Loucy (cell line): ENCODE measurements around the gene GALNT1.

ENCODE experiments used
- H2AFZ ChIP-seq: fragments of 200-600 bp; sonication (generic); 2 replicates; pipeline ENCODE4 v1.6.0; 2016; ENCODE audit warnings: antibody characterized with exemption, mild to moderate bottlenecking, low read length, moderate library complexity
- H3F3A ChIP-seq: fragments of 200-600 bp; 2 replicates; pipeline ENCODE4 v1.6.0; 2016; ENCODE audit warnings: antibody characterized with exemption, low read depth, mild to moderate bottlenecking
- H3K27me3 ChIP-seq: fragments of 200-600 bp; sonication (generic); 2 replicates; pipeline ENCODE4 v1.6.1; 2014; ENCODE audit warnings: low read length, mild to moderate bottlenecking; ENCODE audit not compliant: insufficient read depth, poor library complexity, severe bottlenecking
- H3K36me3 ChIP-seq: fragments of 200-600 bp; sonication (generic); 2 replicates; pipeline ENCODE4 v1.6.1; 2016; ENCODE audit warnings: low read length; ENCODE audit not compliant: insufficient read depth
- H3K4me1 ChIP-seq: fragments of 200-600 bp; sonication (generic); 2 replicates; pipeline ENCODE4 v1.5.1; 2014; ENCODE audit warnings: low read length, mild to moderate bottlenecking; ENCODE audit not compliant: insufficient read depth, poor library complexity, severe bottlenecking
- H3K4me2 ChIP-seq: fragments of 200-600 bp; sonication (generic); 2 replicates; pipeline ENCODE4 v1.6.0; 2014; ENCODE audit warnings: antibody characterized with exemption, low read length, low read depth, mild to moderate bottlenecking; ENCODE audit not compliant: poor library complexity, severe bottlenecking
- H3K4me3 ChIP-seq: fragments of 200-600 bp; sonication (generic); 2 replicates; pipeline ENCODE4 v1.5.1; 2014; ENCODE audit warnings: low read length, mild to moderate bottlenecking, mixed read lengths; ENCODE audit not compliant: poor library complexity, severe bottlenecking
- H3K79me2 ChIP-seq: fragments of 200-600 bp; sonication (generic); 2 replicates; pipeline ENCODE4 v1.6.1; 2014; ENCODE audit warnings: low read length; ENCODE audit not compliant: insufficient read depth
- H3K9ac ChIP-seq: fragments of 200-600 bp; sonication (generic); 2 replicates; pipeline ENCODE4 v1.6.0; 2014; ENCODE audit warnings: mild to moderate bottlenecking, low read depth, low read length, moderate library complexity; ENCODE audit not compliant: poor library complexity, severe bottlenecking
- H3K9me2 ChIP-seq: fragments of 200-600 bp; sonication (generic); replicated peaks from 2 replicates; pipeline ENCODE4 v1.6.1; 2016; ENCODE audit warnings: low read depth, low read length, mixed read lengths
- H3K9me3 ChIP-seq: fragments of 200-600 bp; sonication (generic); 2 replicates; pipeline ENCODE4 v1.6.1; 2014; ENCODE audit warnings: mild to moderate bottlenecking, antibody characterized with exemption, low read length, low read depth; ENCODE audit not compliant: insufficient read depth
- H4K20me1 ChIP-seq: fragments of 200-600 bp; sonication (generic); 2 replicates; pipeline ENCODE4 v1.6.0; 2014; ENCODE audit warnings: antibody characterized with exemption, low read length, mild to moderate bottlenecking; ENCODE audit not compliant: insufficient read depth, poor library complexity, severe bottlenecking
- EZH2phosphoT487 ChIP-seq: fragments of 200-600 bp; IDR thresholded peaks from 2 replicates; pipeline ENCODE4 v1.6.1; 2018; ENCODE audit warnings: antibody characterized with exemption, mild to moderate bottlenecking, moderate library complexity, borderline replicate concordance
- TF ChIP-seq, protein P1 (sequence below): fragments of 200-600 bp; sonication (generic); conservative IDR thresholded peaks from 2 replicates; pipeline ENCODE4 v1.5.1; 2014; ENCODE audit warnings: mild to moderate bottlenecking, antibody characterized with exemption, low read length

Gene GALNT1

DNA sequence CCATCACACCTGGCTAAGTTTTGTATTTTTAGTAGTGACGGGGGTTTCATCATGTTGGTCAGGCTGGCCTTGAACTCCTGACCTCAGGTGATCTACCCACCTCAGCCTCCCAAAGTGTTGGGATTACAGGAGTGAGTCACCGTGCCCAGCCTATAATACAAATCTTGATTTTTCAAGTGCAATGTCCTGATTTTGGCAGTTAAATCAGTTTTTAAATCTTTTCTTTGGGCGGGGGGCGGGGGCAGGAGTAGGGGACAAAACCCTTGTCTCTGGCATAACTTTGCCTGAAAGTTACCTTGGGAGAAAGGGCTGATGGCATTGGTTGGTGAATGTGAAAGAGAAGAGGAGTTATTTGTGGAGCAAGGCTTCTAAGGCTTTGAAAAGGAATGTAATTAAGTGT, 12.3 kb downstream of the GALNT1 start:
- Histone ChIP-seq H3K27me3 (no peaks in the 10 kb centered on the region), H4K20me1 (peaks cover 5% of the 10 kb centered on the region), H3K9me3 (no peaks in the 10 kb centered on the region), H3K4me3 (no peak overlapping the region), H3K4me2 (no peak overlapping the region), H3K9me2 (no peaks in the 10 kb centered on the region), H3K4me1 (peaks cover 9% of the 10 kb centered on the region), H3K79me2 (peaks cover 77% of the 10 kb centered on the region), H2AFZ (no peak overlapping the region), H3K9ac (no peak overlapping the region), H3K36me3 (no peaks in the 10 kb centered on the region), H3F3A (no peaks in the 10 kb centered on the region)
- no peak for TF ChIP-seq EZH2phosphoT487
- TF ChIP-seq, protein P1, sequence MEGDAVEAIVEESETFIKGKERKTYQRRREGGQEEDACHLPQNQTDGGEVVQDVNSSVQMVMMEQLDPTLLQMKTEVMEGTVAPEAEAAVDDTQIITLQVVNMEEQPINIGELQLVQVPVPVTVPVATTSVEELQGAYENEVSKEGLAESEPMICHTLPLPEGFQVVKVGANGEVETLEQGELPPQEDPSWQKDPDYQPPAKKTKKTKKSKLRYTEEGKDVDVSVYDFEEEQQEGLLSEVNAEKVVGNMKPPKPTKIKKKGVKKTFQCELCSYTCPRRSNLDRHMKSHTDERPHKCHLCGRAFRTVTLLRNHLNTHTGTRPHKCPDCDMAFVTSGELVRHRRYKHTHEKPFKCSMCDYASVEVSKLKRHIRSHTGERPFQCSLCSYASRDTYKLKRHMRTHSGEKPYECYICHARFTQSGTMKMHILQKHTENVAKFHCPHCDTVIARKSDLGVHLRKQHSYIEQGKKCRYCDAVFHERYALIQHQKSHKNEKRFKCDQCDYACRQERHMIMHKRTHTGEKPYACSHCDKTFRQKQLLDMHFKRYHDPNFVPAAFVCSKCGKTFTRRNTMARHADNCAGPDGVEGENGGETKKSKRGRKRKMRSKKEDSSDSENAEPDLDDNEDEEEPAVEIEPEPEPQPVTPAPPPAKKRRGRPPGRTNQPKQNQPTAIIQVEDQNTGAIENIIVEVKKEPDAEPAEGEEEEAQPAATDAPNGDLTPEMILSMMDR, result no peak

DNA sequence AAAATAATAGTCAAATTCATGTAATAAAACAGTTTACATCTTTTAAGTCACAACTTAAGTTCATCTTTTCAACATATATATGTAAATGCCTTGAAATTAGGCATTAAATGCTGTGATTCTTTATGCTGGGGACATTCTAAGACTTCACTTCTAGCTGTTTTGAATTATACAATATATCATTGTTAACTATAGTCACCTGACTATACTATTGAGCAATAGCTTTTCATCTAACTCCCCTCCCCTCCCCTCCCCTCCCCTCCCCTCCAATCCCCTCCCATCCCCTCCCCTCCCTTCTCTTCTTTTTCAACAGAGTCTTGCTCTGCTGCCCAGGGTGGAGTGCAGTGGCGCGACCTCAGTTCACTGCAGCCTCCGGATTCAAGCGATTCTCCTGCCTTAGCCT, 16.2 kb downstream of the GALNT1 start:
- peaks cover 12% of the 10 kb centered on the region for H3K9me3 ChIP-seq
- peaks cover 4% of the 10 kb centered on the region for H3K4me1 ChIP-seq
- no peak overlapping the region for H3K4me3 ChIP-seq
- H3K4me2 ChIP-seq, result no peak overlapping the region
- no peak overlapping the region for H2AFZ ChIP-seq
- H3F3A ChIP-seq, result no peaks in the 10 kb centered on the region
- no peak overlapping the region for H3K9ac ChIP-seq
- H3K79me2 ChIP-seq, result peaks cover 81% of the 10 kb centered on the region
- no peaks in the 10 kb centered on the region for H3K27me3 ChIP-seq
- no peaks in the 10 kb centered on the region for H3K36me3 ChIP-seq
- TF ChIP-seq EZH2phosphoT487, result no peak
- TF ChIP-seq, protein P1, result no peak
- no peaks in the 10 kb centered on the region for H4K20me1 ChIP-seq
- H3K9me2 ChIP-seq, result no peaks in the 10 kb centered on the region

DNA sequence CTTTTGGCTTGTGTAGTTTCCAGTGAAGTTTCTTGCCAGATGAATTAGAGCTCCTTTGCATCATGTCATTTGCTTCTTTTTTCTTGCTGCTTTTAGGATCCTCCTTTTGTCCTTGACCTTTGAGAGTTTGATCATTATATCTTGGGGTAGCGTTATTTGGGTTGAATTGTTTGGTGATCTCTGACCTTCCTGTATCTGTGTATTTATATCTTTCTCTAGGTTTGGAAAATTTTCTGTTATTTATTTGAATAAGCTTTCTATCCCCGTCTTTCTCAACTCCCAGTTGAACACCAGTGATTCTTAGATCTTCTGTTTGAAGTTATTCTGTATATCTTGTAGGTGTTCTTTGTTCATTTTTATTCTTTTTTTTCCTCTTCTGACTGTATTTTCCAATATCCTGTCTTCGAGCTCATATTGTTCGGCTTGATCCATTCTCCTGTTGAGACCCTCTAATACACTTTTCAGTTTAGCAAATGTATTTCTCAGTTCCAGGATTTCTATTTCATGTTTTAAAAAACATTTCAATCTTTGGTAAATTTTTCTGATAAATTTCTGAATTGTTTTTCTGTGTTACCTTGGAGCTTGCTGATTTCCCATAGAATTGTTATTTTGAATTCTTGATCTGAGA, 20.8 kb downstream of the GALNT1 start:
- Histone ChIP-seq H3K9me3 (peaks cover 18% of the 10 kb centered on the region), H3K4me2 (no peak overlapping the region), H3K36me3 (no peaks in the 10 kb centered on the region), H2AFZ (no peak overlapping the region), H3K4me3 (no peak overlapping the region), H3K4me1 (peaks cover 19% of the 10 kb centered on the region), H3K9me2 (no peaks in the 10 kb centered on the region), H3K79me2 (peaks cover 92% of the 10 kb centered on the region), H3F3A (no peaks in the 10 kb centered on the region), H4K20me1 (peaks cover 4% of the 10 kb centered on the region), H3K9ac (no peak overlapping the region), H3K27me3 (no peaks in the 10 kb centered on the region)
- TF ChIP-seq, protein P1, result no peak
- no peak for TF ChIP-seq EZH2phosphoT487
